Central memory CD8-positive, alpha-beta T cell (primary cell): ENCODE measurements around the gene HAUS2.
A peak's percentile ranks its signal among the peaks of the same experiment; 100 is the strongest.
"Not testable (repeated sequence)": the region's sequence is repeated elsewhere in the genome, so short reads cannot be mapped to it uniquely, and the experiment has no call there.

Source experiments
- ATAC-seq: fragments of 150-1000 bp; cut with Tn5 transposase; replicated peaks from 2 replicates; pipeline ENCODE4 v1.10.0; 2022; ENCODE audit warnings: mild to moderate bottlenecking, moderate FRiP score, moderate number of reproducible peaks; ENCODE audit not compliant: poor library complexity, severe bottlenecking; ENCODE audit errors: extremely low read depth
- DNase-seq, 2 donors: peaks; one replicate each; pipeline ENCODE4 v3.0.0; 2021; ENCODE audit warnings: low spot score in 2 of 2
- H3K27ac Mint-ChIP-seq: one replicate; pipeline ENCODE4 v1.8.0; 2022; ENCODE audit warnings: low read depth, mild to moderate bottlenecking, moderate library complexity, mixed read lengths
- H3K27me3 Mint-ChIP-seq: one replicate; pipeline ENCODE4 v1.8.0; 2022; ENCODE audit warnings: mixed read lengths
- H3K36me3 Mint-ChIP-seq: one replicate; pipeline ENCODE4 v1.8.0; 2022; ENCODE audit warnings: mild to moderate bottlenecking, moderate library complexity, mixed read lengths; ENCODE audit not compliant: insufficient read depth
- H3K4me1 Mint-ChIP-seq: one replicate; pipeline ENCODE4 v1.8.0; 2022; ENCODE audit warnings: mixed read lengths
- H3K4me3 Mint-ChIP-seq: one replicate; pipeline ENCODE4 v1.8.0; 2022; ENCODE audit warnings: mild to moderate bottlenecking, moderate library complexity, mixed read lengths
- H3K9me3 Mint-ChIP-seq: one replicate; pipeline ENCODE4 v1.8.0; 2022; ENCODE audit warnings: mixed read lengths

Gene HAUS2

DNA sequence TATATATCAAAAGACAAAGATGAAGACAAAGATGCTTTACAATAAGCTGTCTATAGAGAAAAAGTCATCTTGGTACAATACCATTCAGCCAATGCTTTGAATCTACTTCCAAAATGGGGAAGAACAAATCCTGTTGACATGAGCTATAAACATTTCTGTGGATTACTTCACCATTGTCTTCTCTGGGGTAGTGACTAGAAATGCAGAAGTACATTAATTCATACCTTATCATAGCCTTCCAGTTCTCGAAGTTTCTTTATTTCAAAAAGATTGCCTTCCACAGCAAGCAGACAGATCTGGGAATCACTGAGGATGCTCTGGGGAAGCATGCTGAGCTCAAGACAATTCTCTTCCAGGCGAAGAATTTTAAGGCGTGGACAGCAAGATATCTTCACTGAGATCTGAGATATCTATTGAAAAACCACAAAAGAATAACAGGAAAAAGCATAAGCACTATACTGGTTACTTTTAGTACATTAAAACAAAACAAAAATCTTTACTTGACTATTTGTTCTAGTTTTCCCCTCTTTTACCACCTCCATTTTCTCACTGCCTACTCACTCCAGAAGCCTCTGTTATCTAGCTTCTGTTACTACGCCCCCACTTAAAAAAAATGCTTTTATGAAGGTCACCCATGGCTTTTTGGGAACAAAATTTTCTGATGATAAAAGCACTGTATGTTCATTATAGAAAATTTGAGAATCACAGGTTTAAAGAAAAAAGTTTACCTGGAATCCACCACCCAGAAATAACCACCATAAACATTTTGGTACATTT, 3.6 kb upstream of the HAUS2 start:
- Mint-ChIP-seq H3K36me3 (peaks cover 29% of the 10 kb centered on the region), H3K4me1 (peaks cover 38% of the 10 kb centered on the region), H3K9me3 (no peaks in the 10 kb centered on the region), H3K4me3 (no peak overlapping the region), H3K27me3 (no peaks in the 10 kb centered on the region), H3K27ac (no peak overlapping the region)
- no peak for ATAC-seq
- DNase-seq: no peak

GRCh38 chr15:42547918-42548248, 755 bp upstream of the HAUS2 start:
- DNase-seq (no peak), ATAC-seq (peak; percentile 21)
- no peaks in the 10 kb centered on the region for H3K9me3 Mint-ChIP-seq
- H3K36me3 Mint-ChIP-seq: peaks cover 27% of the 10 kb centered on the region
- H3K27me3 Mint-ChIP-seq: no peaks in the 10 kb centered on the region
- peak overlapping the region; percentile 90 for H3K4me3 Mint-ChIP-seq
- H3K4me1 Mint-ChIP-seq: peaks cover 40% of the 10 kb centered on the region
- H3K27ac Mint-ChIP-seq: peak overlapping the region; percentile 97

- ATAC-seq (peak; percentile 61), DNase-seq (no peak)
- Mint-ChIP-seq H3K4me1 (peaks cover 45% of the 10 kb centered on the region), H3K27me3 (no peaks in the 10 kb centered on the region), H3K4me3 (peak overlapping the region; percentile 90), H3K27ac (peak overlapping the region; percentile 97), H3K9me3 (no peaks in the 10 kb centered on the region), H3K36me3 (peaks cover 22% of the 10 kb centered on the region)
These were observed 424 bp downstream of the HAUS2 start for GRCh38 chr15:42549032-42549491.

DNA sequence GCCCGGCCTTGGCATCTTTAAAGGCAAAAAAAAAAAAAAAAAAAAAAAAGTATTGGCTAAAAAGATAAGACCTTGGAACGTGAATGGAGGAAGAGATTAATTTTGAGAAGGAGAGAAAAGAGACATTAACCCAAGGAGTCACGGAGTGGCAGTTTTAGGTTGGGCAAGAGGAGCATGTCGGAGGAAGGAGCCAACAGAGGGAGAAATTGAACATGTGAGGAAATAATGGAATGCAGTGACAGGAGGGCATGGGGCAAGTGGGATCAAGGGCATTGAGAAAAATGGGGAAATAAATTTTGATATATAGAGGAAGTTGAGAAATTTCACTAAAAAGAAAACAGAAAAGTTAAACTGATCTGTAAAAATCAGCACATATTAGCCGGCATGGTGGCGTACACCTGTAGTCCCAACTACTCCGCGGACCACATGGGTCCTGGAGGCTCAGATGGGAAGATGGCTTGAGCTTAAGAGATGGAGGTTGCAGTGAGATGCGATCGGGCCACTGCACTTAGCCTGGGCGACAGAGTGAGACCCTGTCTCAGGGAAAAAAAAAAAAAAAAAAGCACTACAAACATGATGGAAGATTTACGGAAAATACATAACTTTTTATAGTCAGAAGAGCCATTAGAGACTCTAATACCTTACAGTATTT, 1.2 kb downstream of the HAUS2 start:
- H3K27me3 Mint-ChIP-seq: no peaks in the 10 kb centered on the region
- peaks cover 23% of the 10 kb centered on the region for H3K36me3 Mint-ChIP-seq
- H3K27ac Mint-ChIP-seq: peak overlapping the region; percentile 97
- DNase-seq (no peak), ATAC-seq (no peak)
- no peaks in the 10 kb centered on the region for H3K9me3 Mint-ChIP-seq
- peak overlapping the region; percentile 90 for H3K4me3 Mint-ChIP-seq
- H3K4me1 Mint-ChIP-seq: peaks cover 45% of the 10 kb centered on the region

- no peak for DNase-seq
- ATAC-seq: no peak
- Mint-ChIP-seq H3K4me3 (no peak overlapping the region), H3K9me3 (no peaks in the 10 kb centered on the region), H3K4me1 (peaks cover 24% of the 10 kb centered on the region), H3K36me3 (peaks cover 14% of the 10 kb centered on the region), H3K27me3 (no peaks in the 10 kb centered on the region), H3K27ac (peak overlapping the region; percentile 14)
These were observed 4.9 kb downstream of the HAUS2 start for GRCh38 chr15:42553554-42553953.

DNA sequence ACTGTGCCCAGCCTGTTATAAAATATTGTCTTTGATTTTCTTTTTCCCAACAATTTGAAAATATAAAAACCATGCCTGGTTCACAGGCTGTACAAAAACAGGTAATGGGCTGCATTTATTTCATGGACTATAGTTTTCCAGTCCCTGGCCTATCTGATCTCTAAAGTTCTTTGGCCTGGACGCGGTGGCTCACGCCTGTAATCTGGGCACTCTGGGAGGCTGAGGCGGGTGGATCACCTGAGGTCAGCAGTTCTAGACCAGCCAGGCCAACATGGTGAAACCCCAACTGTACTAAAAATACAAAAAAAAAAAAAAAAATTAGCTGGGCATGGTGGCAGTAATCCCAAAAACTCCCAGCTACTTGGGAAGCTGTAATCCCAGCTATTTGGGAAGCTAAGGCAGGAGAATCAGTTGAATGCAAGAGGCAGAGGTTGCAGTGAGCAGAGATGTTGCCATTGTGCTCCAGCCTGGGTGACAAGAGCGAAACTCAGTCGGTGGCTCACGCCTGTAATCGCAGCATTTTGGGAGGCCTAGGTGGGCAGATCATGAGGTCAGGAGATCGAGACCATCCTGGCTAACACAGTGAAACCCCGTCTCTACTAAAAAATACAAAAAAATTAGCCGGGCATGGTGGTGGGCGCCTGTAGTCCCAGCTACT, 8.0 kb downstream of the HAUS2 start:
- not testable (repeated sequence) for H3K4me3 Mint-ChIP-seq, H3K27ac Mint-ChIP-seq, H3K27me3 Mint-ChIP-seq, ATAC-seq, H3K9me3 Mint-ChIP-seq, DNase-seq
- Mint-ChIP-seq H3K36me3 (peaks cover 27% of the 10 kb centered on the region), H3K4me1 (peaks cover 11% of the 10 kb centered on the region)

GRCh38 chr15:42558739-42559138, 10.1 kb downstream of the HAUS2 start:
- ATAC-seq: no peak
- Mint-ChIP-seq H3K27me3 (no peaks in the 10 kb centered on the region), H3K4me3 (no peak overlapping the region), H3K36me3 (peaks cover 34% of the 10 kb centered on the region), H3K9me3 (no peaks in the 10 kb centered on the region), H3K4me1 (peaks cover 5% of the 10 kb centered on the region), H3K27ac (no peak overlapping the region)
- DNase-seq: no peak

DNA sequence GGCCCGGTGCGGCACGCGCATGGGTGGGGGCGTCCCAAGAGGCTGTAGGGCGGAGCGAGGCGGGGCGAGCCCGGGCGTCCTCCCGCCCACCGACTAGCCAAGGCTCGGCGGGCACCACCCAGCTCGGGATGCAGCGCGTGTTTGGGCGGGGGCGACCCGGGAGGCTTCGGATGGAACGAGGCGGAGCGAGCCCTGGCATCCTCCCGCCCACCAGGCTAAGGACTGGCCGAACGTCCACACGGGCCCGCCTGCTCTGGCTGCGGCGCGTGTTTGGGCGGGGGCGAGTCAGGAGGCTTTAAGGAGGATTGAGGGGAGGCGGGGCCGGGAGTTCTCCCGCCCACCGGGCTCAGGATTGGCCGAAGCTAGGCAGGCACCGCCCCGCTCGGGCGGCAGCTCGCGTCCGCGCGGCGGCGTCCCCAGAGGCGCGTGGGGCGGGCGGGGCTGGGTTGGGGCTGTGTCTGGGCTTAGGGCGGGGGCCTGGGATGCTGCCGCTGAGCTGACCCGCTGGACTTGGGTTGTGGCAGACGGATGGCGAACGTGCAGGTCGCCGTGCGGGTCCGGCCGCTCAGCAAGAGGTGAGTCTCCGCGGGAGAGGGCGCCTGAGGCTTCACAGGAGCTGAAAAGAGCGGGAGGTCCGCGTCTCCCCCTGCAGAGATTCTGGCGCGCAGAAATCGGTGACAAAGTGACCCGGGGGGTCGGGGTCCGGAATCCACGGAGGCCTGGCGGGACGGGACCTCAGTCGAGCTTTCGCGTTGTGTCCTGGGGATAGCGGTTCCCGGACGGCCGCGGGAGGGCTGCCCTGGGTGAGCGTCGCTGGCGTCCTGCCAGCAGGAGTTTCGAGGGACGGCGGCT, 26.8 kb downstream of the HAUS2 start, which contains the start of gene STARD9:
TSS of gene STARD9 (plus strand) at position 419 of the 852 bp plus-strand sequence. CDS start at position 529, 110 bp downstream.
- DNase-seq (peak; percentile 90), ATAC-seq (peak; percentile 95)
- H3K36me3 Mint-ChIP-seq: no peaks in the 10 kb centered on the region
- peak within 1 kb of the TSS; percentile 67 for H3K27ac Mint-ChIP-seq
- H3K4me3 Mint-ChIP-seq: peak within 1 kb of the TSS; percentile 83
- H3K9me3 Mint-ChIP-seq: no peaks in the 10 kb centered on the region
- no peaks in the 10 kb centered on the region for H3K27me3 Mint-ChIP-seq
- peaks cover 19% of the 10 kb centered on the region for H3K4me1 Mint-ChIP-seq

DNA sequence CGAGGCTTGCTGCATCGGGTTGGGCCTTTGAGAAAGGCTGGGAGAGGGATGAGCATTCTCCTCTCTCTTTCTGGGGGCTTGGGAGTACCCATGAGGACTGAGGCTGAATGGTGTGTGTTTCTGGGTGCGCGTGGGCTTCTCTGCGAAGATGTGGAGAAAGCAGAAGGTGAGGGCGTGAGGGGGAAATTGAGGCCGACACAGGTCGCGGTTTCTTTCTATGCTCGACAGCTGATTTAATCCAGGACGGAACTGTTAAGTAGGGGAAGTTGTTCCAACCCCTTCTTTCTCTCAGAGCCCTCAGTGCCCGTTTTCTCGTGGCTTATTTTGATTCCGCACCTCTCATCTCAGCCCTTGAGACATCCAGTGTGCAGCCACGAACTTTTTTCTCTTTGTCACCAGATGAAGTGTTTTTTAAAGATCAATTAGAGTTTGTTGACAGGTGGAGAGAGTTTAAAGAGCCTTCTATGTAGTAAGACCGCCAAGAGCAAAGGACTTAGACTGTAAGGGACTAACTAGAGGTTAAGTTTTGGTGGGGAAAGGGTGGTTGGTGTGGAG, 27.5 kb downstream of the HAUS2 start:
- Mint-ChIP-seq H3K36me3 (no peaks in the 10 kb centered on the region), H3K4me3 (peak overlapping the region; percentile 83), H3K27ac (peak overlapping the region; percentile 67), H3K27me3 (no peaks in the 10 kb centered on the region), H3K9me3 (no peaks in the 10 kb centered on the region), H3K4me1 (peaks cover 26% of the 10 kb centered on the region)
- ATAC-seq: no peak
- no peak for DNase-seq

GRCh38 chr15:42576776-42577175, 28.1 kb downstream of the HAUS2 start:
- H3K4me3 Mint-ChIP-seq: peak overlapping the region; percentile 83
- no peaks in the 10 kb centered on the region for H3K36me3 Mint-ChIP-seq
- H3K27ac Mint-ChIP-seq: no peak overlapping the region
- H3K9me3 Mint-ChIP-seq: no peaks in the 10 kb centered on the region
- DNase-seq: no peak
- H3K27me3 Mint-ChIP-seq: no peaks in the 10 kb centered on the region
- ATAC-seq: no peak
- H3K4me1 Mint-ChIP-seq: peaks cover 33% of the 10 kb centered on the region

- no peak for ATAC-seq
- Mint-ChIP-seq H3K27me3 (no peaks in the 10 kb centered on the region), H3K27ac (no peak overlapping the region)
These were observed 28.9 kb downstream of the HAUS2 start for GRCh38 chr15:42577514-42578031.

More at GRCh38 chr15:42577514-42578031, 28.9 kb downstream of the HAUS2 start:
- peak overlapping the region; percentile 83 for H3K4me3 Mint-ChIP-seq
- no peaks in the 10 kb centered on the region for H3K36me3 Mint-ChIP-seq
- H3K4me1 Mint-ChIP-seq: peaks cover 35% of the 10 kb centered on the region
- DNase-seq: no peak
- no peaks in the 10 kb centered on the region for H3K9me3 Mint-ChIP-seq
